Natural killer cell (primary cell): ENCODE measurements around the gene GAS2. TPM values are rescaled to one million over a fixed set of nuclear protein-coding genes. Genes with fewer than 3 reads are reported as not detected.

ENCODE experiments used
- total RNA-seq, 4 donors: library from RNA; stranded (reverse); fragments of 120-200 nt in 1 of 4; gene quantifications; one replicate each; pipeline versions ENCODE4 v1.2.3 to v1.2.4, GENCODE V29; 2013 to 2022

GAS2 gene
- total RNA-seq, 3 donors from 2014 or later (not counting 1 experiment from before 2014, with no cell fraction given) = 2.0 to 3.5 (median 2.5) TPM

Other genes starting within 250 kb of the GAS2 start
- gene FANCF, start 40.8 kb upstream of the GAS2 start, total RNA-seq = 10 to 100 TPM in 1 of 3 donors, 1 to 10 TPM in 2; 7.2 to 10.3 (median 9.7) TPM
- gene SVIP, start 163.2 kb downstream of the GAS2 start, total RNA-seq = 10 to 100 TPM; 14.9 to 19.2 (median 17.5) TPM
- gene CCDC179, start 193.9 kb downstream of the GAS2 start, total RNA-seq = not detected